ENCODE results near the gene LRP1.

LRP1 gene

DNA sequence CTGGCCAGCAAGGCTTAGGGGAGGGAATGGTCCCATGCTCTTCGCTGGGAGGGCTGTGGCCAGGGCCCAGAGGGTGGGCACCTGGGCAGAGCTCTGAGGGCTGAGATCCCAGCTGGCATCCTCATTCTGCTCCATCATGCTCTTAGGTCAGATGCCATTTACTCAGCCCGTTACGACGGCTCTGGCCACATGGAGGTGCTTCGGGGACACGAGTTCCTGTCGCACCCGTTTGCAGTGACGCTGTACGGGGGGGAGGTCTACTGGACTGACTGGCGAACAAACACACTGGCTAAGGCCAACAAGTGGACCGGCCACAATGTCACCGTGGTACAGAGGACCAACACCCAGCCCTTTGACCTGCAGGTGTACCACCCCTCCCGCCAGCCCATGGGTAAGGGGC is 49.9 kb downstream of the LRP1 start:
- DNase-seq, result no peak

DNA sequence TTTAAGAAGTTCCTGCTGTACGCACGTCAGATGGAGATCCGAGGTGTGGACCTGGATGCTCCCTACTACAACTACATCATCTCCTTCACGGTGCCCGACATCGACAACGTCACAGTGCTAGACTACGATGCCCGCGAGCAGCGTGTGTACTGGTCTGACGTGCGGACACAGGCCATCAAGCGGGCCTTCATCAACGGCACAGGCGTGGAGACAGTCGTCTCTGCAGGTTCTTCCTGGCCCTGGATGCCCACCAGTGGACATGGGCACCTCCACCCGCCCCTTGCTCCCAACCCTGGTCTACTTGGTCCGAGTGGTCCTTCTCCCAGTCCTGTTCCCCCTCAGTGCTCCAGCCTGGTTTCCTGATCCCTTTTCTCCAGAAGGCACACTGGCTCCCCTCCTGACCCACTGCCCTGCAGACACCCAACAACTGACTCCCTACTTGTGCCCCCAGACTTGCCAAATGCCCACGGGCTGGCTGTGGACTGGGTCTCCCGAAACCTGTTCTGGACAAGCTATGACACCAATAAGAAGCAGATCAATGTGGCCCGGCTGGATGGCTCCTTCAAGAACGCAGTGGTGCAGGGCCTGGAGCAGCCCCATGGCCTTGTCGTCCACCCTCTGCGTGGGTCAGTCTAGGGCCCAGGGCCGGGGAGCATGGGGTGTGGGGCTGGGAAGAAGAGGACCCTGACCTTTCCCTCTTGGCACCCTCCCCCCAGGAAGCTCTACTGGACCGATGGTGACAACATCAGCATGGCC is 51.2 kb downstream of the LRP1 start:
- DNase-seq, result no peak

DNA sequence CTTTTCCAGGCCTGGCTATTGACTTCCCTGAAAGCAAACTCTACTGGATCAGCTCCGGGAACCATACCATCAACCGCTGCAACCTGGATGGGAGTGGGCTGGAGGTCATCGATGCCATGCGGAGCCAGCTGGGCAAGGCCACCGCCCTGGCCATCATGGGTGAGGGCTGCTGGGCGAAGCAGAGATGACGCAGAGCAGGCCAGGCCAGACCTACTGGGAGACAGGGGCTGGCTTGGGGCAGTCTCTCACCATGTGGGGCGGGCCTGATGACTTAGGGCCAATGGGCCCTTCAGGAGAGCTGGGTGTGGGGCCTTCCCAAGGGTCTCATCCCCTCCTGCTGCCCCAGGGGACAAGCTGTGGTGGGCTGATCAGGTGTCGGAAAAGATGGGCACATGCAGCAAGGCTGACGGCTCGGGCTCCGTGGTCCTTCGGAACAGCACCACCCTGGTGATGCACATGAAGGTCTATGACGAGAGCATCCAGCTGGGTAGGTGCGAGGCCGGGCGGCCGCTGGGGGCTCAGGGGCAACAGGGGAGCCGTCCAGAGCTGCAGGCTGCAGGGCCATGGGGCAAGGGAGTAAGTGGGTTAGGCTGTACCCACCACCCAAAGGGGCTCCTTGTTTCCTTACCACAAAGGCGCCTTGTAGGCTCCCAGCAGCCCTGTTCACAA is 52.2 kb downstream of the LRP1 start:
- no peak for DNase-seq

DNA sequence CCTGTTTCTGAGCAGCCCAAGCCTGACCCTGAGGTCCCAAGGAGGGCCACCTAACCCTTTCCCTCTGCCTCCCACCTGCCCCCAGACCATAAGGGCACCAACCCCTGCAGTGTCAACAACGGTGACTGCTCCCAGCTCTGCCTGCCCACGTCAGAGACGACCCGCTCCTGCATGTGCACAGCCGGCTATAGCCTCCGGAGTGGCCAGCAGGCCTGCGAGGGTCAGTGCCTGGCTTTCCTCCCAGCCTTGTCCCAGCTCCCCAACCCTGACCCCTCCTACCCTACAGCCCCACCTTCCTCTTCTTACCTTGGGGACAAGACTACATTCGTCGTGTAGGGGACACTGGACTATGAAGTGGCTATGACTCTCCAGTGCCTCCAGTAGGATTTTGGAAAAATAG is 52.8 kb downstream of the LRP1 start:
- no peak for DNase-seq

DNA sequence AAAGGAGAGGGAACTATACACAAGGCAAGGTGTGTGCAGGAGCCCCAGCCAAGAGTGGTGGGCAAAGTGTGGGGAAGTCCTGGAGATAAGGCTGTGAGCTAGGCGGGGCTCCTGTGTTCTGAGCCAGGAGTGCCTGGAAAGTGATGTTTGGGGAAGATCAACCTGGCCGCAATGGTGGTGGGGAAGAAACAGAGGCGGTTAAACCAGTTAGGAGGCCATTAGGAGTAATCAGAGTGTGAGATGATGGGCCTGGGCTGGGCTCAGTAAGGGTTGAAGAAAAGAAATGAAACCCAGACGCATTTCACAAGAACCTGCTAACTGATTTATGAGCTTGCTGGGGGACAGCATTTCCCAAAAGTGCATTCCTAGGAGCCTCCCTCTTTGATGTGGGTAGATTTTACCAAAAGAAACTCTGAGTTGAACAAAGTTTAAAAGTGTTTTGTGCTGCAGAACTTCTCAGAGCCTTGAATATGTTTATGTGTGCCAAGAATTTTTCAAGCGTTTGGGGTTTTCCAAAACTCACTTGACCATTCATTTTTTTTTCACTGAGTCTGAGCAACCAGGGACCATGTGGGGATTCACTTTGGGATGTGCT is 53.4 kb downstream of the LRP1 start:
- peak; percentile 33 for DNase-seq

DNA sequence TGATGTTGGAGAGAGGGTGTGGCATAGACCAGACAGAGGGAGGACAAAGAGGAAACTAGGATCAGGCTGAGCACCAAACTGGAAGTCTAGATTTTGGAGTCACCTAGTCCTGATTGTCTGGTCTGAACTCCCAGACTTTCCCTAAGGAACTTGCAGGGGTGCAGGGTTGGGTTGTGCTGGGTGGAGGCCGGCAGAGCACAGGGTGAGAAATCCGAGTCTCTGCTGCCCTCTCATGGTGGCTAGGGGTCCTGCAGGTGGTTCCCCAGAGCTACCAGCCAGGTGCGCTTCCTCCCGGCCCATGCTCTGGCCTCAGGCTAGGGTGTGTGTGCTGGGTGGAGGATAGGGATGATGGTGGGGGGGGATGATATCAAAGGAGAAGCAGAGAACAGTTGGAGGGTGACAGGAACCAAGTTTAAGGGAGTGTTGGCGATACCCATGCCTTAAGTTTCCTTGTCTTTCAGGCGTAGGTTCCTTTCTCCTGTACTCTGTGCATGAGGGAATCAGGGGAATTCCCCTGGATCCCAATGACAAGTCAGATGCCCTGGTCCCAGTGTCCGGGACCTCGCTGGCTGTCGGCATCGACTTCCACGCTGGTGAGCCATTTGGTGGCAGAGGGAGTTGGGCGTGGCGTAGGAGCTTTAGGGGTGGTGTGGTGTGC is 54.8 kb downstream of the LRP1 start:
- DNase-seq, result peak; percentile 51

DNA sequence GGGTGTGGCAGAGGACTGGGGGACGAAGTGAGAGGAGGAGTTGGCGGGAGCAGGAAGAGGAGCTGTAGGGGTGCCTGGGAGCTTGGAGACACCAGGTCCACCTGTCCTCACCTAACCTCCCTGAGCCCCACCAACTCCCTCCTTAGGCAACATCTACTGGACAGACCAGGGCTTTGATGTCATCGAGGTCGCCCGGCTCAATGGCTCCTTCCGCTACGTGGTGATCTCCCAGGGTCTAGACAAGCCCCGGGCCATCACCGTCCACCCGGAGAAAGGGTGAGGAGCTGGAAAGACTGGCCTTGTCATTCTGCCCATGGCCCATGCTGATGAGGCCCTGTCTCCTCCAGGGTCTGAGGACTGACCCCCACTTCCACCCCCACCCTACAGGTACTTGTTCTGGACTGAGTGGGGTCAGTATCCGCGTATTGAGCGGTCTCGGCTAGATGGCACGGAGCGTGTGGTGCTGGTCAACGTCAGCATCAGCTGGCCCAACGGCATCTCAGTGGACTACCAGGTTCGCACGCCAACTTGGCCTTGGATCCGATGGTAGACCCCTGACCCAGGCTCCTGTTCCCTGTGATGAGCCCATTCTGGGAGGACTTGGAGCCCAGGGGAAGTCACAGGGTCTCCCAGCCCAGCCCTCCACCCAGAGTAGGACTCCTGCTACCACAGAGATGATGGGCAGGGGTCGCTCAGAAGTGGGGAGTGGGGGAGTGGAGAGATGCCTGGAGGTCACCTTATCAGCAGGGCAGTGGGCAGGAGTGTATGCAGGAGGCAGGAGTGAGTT is 55.8 kb downstream of the LRP1 start:
- DNase-seq, result no peak

DNA sequence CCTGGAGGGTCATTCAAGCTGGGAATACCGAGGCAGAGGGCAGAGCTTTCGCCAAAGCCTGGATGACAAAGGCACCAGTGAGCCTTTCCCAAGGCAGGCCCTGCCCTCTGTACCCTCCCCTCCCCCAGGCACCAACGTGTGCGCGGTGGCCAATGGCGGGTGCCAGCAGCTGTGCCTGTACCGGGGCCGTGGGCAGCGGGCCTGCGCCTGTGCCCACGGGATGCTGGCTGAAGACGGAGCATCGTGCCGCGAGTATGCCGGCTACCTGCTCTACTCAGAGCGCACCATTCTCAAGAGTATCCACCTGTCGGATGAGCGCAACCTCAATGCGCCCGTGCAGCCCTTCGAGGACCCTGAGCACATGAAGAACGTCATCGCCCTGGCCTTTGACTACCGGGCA is 57.1 kb downstream of the LRP1 start:
- no peak for DNase-seq

DNA sequence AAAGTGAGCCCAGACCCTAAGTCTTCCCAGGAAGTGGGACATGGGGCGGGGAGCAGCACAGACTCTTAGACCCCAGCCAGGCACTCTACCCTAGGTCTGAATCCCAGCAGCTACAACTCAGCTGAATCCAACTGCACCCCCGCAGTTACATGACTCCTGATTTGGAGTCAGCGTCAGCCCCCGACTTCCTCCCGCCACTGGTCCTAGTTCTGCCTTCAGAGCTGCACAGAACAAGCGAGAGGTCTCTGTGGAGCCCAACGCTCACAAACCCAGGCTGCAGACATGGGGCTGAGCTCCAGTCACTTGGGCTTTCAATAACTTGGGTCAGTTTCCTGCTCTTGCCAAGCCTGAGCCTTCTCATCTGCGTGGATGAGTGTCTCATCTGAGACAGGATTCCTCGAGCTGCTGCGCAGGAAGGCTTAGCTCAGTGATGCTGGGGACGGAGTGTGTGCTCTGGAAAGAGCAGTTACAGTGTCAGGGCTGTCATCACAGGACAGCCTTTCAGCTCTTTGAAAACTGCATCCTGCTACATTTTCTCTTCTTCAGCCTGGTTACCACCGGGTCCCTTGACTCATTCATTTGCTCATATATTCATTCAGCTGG is 57.7 kb downstream of the LRP1 start:
- DNase-seq, result no peak

DNA sequence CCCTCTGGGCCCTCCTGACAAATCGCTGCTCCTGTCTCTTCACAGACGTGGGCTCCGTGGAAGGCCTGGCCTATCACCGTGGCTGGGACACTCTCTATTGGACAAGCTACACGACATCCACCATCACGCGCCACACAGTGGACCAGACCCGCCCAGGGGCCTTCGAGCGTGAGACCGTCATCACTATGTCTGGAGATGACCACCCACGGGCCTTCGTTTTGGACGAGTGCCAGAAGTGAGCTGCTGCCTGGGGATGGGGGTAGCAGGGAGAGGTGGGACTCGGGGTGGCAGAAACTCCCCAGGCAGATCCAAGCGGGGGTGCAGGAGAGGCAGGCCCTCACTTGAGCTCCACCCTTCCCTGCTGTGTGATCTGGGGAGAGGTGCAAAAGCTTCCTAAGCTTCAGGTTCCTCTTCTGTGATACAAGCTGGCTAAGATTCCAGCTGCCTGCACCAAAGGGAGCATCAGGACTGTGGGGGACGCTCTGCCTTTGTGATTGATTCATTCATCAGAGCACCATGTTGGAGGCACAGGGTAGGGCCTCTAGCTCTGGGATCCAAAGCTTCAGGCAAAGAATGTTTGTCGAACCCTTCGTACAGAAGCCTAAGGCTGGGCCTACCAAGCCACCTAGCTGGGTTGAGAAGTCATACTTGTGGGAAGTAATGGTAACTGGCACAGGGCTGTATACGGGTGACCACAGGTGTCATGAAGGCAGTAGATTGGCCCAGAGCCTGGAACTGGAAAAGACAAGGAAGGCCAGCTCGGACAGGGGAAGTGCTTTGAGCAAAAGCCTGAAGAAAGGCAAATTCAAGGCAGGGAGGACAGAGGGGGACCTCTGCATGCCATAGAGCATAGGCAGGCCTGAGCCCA is 59.2 kb downstream of the LRP1 start:
- no peak for DNase-seq

DNA sequence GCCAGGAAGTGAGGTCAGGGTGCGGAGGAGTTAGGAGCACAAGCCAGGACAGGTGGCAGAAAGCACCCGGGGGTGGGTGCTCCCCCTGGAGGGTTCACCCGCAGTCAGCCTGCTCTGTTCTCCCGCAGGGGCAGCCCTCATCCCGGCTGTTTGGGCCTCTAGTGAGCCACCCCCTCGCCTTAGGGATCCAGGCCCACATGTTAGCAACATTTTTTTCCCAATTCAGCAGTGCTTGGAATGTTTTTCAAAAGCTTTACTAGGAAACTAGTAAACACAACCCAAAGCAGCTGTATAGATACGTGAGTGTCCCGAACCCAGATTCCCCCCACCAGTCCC is 59.8 kb downstream of the LRP1 start:
- no peak for DNase-seq

DNA sequence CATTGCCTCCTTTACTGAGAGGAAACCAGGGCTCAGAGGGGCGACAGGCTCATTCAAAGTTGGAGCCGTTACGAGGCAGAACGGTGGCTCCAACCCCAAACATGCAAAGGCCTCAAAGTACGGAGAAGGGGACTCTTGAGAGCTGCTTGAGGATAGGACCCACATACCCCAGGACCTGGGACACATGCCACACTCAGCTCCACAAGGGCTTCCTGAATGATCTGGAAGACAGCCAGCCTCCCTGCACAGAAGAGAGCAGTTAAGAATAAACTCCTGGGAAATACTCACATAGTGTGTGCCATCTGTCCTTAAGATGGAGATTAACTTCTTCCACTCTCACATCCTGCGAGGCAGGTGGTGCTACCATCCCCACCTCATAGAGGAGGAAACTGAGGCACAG is 61.8 kb downstream of the LRP1 start:
- no peak for DNase-seq

DNA sequence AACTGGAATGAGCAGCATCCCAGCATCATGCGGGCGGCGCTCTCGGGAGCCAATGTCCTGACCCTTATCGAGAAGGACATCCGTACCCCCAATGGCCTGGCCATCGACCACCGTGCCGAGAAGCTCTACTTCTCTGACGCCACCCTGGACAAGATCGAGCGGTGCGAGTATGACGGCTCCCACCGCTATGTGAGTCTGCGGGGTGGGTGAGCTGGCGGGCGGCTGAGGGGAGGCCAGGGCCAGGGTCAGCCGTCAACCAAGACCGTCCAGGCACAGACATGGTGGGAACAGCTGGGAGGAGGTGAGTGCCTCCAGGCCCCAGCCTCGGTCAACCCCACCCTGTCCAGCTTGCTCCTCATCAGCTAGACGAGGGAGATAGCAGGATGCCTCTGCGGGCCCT is 62.5 kb downstream of the LRP1 start:
- DNase-seq, result no peak

DNA sequence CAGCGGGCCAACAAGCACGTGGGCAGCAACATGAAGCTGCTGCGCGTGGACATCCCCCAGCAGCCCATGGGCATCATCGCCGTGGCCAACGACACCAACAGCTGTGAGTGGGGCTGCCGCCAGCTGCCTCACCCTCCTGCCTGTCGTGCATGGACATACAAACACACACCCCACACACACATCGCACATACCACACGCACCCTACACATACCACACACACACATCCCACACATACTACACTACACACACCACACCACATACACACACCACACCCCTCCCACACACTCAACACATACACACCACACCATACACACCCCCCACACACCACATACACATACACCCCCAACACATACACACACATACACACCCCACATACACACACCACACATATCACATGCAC is 63.1 kb downstream of the LRP1 start:
- DNase-seq, result no peak

DNA sequence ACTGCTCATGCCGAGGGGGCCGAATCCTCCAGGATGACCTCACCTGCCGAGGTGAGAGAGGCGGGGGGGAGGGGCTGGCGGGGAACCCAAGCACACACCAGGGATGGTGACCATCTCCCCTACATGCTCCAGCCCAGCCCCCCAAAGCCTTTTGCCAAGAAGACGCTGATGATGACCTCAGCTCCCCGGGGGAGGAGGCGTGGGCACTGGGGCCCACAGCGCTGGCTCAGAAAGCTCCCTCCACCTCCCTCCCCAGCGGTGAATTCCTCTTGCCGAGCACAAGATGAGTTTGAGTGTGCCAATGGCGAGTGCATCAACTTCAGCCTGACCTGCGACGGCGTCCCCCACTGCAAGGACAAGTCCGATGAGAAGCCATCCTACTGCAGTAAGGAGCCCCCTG is 64.6 kb downstream of the LRP1 start:
- DNase-seq, result no peak

DNA sequence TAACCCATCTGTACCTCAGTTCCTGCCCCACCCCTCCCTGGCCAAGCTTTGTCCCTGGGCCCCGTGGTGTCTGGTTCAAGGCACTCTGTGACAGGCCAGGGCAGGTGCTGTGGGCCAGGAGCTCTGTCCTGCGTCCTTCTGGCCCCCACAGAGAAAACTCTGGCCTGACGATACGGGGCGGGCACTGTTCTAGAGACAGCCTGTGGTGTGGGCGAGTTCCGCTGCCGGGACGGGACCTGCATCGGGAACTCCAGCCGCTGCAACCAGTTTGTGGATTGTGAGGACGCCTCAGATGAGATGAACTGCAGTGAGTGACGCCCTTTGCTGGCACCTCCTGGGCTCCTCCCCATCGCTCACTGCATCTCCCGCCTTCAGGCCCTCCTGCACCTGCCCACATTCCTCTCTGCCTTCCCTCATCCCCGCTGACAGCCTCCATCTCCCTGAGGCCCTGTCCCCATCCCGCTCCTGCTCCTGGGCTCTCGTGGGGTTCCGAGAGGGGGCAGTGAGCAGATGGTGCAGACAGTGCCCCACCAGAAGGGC is 65.5 kb downstream of the LRP1 start:
- no peak for DNase-seq

DNA sequence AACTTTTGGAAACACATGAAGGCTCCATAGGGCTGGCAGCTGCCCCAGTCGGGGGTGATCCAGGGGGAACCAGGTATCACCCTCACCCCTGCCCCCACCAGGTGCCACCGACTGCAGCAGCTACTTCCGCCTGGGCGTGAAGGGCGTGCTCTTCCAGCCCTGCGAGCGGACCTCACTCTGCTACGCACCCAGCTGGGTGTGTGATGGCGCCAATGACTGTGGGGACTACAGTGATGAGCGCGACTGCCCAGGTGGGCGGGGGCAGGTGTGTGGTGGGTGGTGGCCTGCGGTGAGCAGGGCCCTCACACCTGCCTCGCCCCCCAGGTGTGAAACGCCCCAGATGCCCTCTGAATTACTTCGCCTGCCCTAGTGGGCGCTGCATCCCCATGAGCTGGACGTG is 66.0 kb downstream of the LRP1 start:
- DNase-seq, result no peak

DNA sequence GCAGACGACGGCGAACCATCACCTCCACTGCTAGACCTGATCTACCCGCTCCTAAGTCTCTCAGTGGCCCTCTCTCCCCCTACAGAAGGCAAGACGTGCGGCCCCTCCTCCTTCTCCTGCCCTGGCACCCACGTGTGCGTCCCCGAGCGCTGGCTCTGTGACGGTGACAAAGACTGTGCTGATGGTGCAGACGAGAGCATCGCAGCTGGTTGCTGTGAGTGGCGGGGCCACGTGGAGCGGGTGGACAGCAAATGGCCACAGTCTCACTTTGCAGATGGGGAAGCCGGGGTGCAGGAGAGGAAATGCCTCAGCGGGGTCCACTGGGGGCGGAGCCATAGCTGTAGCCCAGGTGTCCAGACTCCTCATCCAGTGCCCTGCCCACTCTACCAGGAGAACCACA is 66.9 kb downstream of the LRP1 start:
- no peak for DNase-seq

DNA sequence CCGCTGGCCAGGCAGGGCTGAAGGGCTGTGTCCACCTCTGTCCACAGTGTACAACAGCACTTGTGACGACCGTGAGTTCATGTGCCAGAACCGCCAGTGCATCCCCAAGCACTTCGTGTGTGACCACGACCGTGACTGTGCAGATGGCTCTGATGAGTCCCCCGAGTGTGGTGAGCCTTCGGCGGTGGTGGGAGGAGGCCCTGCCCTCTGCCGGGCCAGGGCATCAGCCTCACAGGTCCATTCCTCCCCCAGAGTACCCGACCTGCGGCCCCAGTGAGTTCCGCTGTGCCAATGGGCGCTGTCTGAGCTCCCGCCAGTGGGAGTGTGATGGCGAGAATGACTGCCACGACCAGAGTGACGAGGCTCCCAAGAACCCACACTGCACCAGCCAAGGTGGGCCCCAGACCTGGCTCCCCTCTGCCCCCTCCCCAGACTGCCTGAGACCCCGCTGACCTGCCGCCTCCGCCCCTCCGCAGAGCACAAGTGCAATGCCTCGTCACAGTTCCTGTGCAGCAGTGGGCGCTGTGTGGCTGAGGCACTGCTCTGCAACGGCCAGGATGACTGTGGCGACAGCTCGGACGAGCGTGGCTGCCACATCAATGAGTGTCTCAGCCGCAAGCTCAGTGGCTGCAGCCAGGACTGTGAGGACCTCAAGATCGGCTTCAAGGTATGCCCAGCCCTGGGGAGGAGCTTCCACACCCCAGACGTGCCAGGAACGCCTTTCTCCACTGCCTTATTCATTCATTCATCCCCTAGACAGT is 67.5 kb downstream of the LRP1 start:
- DNase-seq, result peak; percentile 46

DNA sequence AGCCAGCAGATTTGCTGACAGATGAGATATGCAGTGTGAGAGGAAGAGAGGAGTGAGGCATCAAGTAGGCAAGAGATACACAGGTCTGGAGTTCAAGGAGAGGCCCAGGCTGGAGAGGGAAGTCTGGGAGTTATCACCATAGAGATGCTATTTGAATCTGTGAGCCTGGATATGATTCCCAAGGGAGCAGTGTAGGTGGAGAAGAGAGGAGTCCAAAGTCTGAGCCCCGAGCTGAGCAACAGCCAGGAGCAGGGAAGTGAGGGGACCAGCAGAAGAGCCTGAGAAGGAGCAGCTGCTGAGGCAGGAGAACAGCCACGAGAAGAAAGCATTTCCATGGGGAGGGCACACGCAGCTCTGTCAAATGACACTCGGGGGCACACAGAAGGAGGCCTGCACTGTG is 68.2 kb downstream of the LRP1 start:
- no peak for DNase-seq

DNA sequence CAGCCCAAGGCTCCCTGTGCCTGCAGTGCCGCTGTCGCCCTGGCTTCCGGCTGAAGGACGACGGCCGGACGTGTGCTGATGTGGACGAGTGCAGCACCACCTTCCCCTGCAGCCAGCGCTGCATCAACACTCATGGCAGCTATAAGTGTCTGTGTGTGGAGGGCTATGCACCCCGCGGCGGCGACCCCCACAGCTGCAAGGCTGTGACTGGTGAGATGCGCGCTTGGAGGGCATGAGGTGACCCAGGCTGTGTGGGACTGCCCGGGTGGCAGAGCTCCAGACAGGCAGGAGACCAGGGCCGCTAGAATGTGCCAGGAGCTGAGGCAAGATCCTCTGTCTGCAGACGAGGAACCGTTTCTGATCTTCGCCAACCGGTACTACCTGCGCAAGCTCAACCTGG is 68.7 kb downstream of the LRP1 start:
- DNase-seq, result no peak
